ENCODE data around the gene GPC5.
"Not testable (repeated sequence)": the region's sequence is repeated elsewhere in the genome, so short reads cannot be mapped to it uniquely, and the experiment has no call there.

The GPC5 gene

GRCh38 chr13:92429231-92429630 lies 1030.8 kb downstream of the GPC5 start:
- DNase-seq: no peak

DNA sequence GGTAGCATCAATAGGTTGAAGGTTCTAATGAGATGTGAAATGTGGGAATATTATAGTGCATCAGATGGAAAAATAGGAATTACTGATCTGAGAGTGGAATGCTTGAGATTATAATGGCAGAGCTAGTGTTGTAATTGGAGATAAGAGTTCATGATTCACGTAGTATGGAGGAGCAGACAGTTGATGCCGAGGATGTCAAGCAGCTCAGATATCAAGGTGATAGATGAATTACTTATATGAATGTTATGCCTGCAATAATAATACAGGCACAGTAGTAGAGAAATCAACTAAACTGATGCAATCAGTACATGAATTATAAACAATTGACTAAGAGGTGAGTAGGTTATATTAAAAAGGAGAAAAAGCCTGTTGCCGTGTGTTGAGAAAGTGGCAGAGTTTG lies 1035.0 kb downstream of the GPC5 start:
- no peak for DNase-seq

- no peak for DNase-seq
These were observed 1035.5 kb downstream of the GPC5 start for GRCh38 chr13:92433963-92434362.

DNA sequence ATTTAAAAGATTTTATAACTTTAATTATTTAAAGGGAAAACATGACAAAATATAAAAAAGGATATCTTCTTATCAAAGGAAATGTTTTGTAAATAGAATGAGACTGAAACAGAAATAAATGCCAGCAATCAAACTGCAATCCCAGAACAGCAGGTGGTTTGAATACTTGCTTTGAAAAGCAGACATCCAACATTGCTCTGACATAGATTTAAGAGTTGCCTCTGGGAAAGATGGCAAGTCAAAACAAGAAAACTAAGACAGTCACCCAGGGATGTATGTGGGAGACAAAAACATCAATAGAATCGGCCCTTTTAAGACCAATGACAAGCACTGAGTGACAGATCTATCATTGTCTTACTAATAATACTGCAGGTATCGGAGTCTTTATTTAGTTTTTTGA lies 1038.5 kb downstream of the GPC5 start:
- no peak for DNase-seq

GRCh38 chr13:92444244-92444643 lies 1045.8 kb downstream of the GPC5 start:
- no peak for DNase-seq

GRCh38 chr13:92451060-92451459 lies 1052.6 kb downstream of the GPC5 start:
- no peak for DNase-seq

DNA sequence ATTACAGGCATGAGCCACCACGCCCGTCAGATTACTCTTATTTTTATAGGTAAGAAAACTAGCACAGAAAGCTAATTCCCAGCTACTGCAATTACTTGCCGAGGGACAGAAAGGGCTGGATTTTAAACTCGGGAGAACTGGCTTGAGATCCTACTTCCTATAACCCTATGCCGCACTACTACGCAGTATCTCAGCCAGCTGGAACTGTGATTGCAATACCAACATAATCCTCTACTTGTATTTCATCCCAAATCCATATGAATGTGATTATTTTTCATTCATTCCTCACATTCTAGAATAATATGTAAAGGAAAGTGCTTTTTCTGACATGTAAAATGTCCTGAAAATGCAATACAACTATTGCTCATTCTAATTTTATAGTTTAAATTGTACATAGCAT lies 1054.4 kb downstream of the GPC5 start:
- no peak for DNase-seq

GRCh38 chr13:92459306-92459705 lies 1060.9 kb downstream of the GPC5 start:
- DNase-seq: no peak

DNA sequence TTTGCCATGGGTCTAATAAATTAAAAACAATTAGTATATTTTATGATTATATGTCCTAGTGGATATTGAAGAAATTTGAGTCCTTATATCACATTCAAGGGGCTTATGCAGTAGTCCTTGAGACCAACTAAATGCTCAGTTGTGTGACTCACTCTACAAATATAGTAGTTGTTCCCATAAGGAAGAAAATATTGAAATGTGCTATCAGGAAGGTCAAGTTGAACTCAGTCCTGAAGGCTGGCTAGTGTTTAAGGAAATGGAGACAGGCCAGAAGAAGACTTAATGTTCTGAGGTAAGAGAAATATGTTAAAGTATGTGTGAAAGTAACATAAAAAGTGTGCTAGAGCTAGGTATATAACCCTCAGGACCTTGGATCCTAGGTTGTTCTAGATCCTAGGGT lies 1062.1 kb downstream of the GPC5 start:
- DNase-seq: no peak

DNA sequence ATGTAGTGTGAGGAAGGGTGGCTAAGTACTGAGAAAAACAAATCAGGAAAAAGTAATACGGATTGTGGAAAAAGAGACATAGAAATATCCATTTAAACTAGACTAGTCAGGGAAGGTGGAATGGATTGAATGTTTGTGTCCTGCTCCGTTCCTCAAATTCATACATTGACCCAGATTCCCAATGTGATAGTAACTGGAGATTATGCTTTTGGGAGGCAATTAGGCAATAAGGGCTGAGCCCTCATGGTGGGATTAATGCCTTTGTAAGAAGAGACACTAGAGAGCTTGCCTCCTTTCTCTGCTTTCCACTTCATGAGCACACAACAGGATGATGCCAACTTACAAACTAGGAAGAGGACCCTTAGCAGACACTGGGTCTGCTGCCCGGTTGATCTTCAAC lies 1063.0 kb downstream of the GPC5 start:
- no peak for DNase-seq

GRCh38 chr13:92461831-92462230 lies 1063.4 kb downstream of the GPC5 start:
- no peak for DNase-seq

DNA sequence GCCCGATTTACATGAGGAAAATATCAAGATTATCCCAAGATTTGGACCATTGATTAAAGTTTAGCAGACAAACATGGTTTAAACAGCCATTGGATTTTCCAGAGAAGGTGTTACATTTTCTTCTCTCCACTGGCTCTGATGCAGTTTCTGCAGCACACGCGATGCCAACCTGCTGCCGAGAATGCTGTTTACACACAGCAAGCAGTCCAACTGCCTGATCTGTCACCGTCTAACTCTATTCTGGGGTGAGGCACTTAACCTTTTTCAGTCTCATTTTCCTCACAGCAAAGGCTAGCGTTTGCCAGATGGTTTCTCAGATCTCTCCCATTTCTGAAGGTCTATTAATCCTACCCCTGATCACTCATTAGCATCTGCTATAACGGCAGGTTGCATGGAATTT lies 1064.7 kb downstream of the GPC5 start:
- DNase-seq: no peak

DNA sequence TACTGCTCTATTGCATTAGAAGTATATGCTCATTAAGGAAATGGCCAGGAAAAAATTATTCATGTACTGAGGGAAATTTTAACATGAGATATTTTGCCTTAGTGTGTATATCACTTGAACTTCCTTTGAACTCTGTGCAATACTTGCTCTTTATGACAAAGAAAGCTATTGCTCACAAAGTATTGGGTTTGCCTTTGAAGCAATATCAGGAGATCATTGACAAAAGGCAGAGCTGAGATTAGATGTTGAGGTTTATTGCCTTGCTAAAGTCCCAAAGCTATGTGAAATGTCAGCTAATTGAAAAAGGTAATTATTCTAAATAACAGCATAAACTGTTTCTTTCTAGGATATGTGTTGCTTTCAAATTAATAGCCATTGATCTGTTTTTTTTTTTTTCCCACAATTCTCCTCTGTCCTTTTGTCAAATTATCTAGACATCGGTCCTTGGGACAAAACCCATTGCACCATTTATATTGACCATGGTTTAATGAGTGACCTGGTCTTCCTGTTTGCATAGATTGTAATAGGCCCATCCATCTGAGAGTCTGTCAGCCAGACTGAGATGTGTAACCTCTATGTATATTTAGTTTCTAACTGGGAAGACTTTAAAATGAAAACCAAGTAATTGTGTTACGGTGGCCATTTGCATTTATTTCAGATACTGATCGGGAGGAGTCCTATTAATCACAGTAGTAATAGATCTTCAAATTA lies 1075.5 kb downstream of the GPC5 start:
- DNase-seq: no peak

DNA sequence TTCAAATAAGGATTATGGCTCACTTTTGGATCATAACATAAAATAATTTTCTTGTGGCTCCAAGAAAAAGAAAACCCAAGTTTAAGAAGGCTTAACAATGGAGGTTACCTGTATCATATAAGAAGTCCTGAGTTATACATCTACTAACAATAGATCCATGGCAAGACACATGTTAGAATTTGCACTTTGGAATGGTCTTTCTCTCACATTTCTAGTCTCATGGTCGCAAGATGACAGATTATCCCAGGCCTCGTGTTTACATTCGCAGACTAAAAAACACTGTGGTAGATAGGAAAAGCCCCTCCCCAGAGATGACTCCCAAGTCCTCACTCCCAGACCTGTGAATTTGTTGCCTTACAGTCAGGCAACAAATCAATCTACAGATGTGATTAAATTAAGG lies 1082.0 kb downstream of the GPC5 start:
- no peak for DNase-seq

- DNase-seq: not testable (repeated sequence)
These were observed 1084.4 kb downstream of the GPC5 start for GRCh38 chr13:92482790-92483189.

DNA sequence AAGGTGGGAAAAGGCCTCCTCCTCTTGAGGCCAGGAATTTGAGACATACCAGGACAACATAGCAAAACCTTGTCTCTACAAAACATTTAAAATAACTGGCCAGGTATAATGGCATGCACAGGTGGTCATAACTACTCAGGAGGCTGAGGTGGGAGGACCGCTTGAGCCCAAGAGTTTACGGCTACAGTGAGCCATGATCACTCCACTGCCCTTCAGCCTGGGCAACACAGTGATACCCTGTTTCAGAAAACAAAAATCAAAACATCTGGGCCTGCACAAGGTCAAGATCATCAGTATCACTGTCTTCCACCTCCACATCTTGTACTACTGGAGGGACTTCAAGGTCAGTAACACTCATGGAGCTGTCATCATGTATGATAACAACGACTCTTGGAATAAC lies 1085.5 kb downstream of the GPC5 start:
- no peak for DNase-seq

GRCh38 chr13:92487238-92487637 lies 1088.8 kb downstream of the GPC5 start:
- DNase-seq: no peak

DNA sequence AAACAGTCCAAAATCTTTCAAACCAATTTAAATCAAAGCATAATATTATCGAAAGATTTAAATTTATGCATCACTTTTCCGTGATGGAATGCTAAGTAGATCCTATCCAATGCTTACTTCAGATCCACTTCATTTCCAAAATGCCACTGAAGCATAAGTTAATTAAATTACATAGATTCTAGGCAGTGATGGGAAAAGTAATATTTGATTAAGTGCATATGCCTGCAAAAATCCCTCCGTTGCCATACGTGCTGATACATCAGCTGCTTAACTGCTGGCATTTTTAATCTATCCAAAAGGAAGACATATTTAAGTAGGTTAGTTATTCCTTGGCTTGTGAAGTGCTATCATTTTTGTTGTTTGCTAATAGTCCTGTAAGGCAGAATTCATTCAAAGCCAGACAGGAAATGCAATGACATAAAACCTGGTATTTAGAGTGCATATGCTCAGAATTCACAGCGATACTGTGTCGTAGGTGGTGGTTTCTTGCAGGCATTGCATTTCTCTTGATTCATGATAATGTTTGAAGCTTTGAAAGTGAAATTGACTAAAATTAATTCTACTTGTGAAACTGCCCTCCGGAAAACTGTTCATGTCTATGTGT lies 1089.9 kb downstream of the GPC5 start:
- no peak for DNase-seq

DNA sequence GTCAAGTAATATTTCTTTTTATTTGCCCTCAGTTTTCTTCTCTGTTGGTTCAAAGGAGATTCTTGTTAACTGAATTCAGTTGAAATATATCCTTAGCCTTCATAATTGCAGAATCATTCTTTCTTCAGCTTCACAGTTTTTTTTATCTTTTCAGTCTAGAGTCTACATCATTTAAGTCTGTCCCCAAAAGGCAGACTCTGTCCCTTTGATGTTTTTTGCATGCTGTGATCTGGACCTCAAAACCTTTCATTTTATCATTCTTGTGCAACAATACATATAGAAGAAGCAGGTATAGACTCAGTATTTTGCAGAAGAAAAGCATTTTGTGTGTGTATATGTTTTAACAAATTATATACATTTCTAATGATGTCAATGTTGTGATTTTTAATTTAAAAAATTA lies 1093.4 kb downstream of the GPC5 start:
- DNase-seq: no peak

DNA sequence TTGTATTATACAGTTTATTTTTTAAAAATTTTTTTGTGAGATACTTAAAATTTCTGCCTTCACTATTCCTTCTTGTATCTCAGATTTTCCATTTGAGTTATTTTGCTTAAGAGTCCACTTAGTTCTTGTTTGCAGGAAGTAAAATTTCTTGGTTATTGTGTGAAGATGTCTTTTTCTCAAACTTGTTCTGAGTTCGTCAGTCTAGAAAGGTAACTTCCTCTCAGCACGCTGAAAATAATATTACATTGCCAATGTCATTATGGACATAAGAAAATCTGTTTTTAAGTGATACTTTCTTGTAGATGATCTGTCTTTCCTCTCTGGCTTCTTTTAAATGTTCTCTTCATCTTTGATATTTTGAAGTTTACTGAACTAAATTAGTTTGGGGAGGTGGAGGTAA lies 1096.5 kb downstream of the GPC5 start:
- DNase-seq: no peak

GRCh38 chr13:92500192-92500591 lies 1101.8 kb downstream of the GPC5 start:
- no peak for DNase-seq

- DNase-seq: no peak
These were observed 1112.0 kb downstream of the GPC5 start for GRCh38 chr13:92510416-92510815.

DNA sequence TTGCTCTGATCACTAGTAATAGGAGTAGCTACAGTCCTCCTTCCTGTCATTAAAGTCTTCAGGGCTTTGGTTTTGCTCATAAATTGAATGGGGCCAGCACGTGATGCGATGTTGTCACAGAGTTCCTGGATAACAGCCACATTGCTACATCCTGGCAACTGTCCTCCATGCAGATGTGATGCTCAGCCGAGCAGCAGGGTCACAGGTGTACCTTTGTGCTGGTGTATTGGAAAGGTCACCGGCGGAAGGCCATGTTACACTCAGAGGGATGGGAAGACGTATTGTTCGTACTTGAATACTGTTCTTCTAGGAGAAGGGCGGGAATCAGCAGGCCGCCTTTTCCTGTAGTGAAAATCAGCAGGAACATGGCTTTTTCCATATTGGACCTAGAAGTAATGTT lies 1114.4 kb downstream of the GPC5 start:
- no peak for DNase-seq

DNA sequence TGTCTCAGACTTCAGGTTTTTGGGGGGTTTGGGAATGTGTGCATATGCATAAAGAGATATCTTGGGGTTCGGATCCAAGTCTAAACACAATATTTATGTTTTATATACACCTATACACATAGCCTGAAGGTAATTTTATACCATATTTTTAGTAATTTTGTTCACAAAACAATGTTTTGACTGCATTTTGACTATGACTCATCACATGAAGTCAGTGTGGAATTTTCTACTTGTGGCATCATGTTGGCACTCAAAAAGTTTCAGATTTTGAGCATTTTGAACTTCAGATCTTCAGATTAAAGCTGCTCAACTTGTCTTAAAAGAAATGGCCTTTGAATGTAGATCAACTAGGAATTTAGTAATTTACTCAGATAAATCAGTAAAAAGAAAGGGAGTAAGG lies 1115.3 kb downstream of the GPC5 start:
- DNase-seq: no peak
